Activated CD4-positive, alpha-beta T cell treated with anti-CD3 and anti-CD28 coated beads for 36 hours (primary cell): ENCODE measurements around the gene SLITRK4. TPM values are rescaled to one million over a fixed set of nuclear protein-coding genes. Genes with fewer than 3 reads are reported as not detected.

Experiments used
- ATAC-seq: fragments of 200-7000 bp; cut with Tn5 transposase; one replicate; pipeline ENCODE4 v1.10.0; 2021; ENCODE audit warnings: mild to moderate bottlenecking, moderate library complexity
- CTCF ChIA-PET: fragments of 350-600 bp; sonication (Branson Sonifier 250); formaldehyde crosslinking; loops from one replicate; lab custom pipeline; 2021; ENCODE audit warnings: antibody characterized with exemption; lab: Charles Lee
- POLR2A ChIA-PET: fragments of 350-600 bp; sonication (Branson Sonifier 250); formaldehyde crosslinking; loops from one replicate; lab custom pipeline; 2021; ENCODE audit warnings: antibody characterized with exemption, inconsistent platforms; lab: Charles Lee
- DNase-seq: peaks from one replicate; pipeline ENCODE4 v3.0.0-alpha.2; 2020
- H3K27ac Mint-ChIP-seq: one replicate; pipeline ENCODE4 v1.8.0; 2021; ENCODE audit warnings: mixed read lengths
- H3K27me3 Mint-ChIP-seq: one replicate; pipeline ENCODE4 v1.8.0; 2021; ENCODE audit warnings: mixed read lengths
- H3K36me3 Mint-ChIP-seq: one replicate; pipeline ENCODE4 v1.8.0; 2021; ENCODE audit warnings: low read depth, mixed read lengths
- H3K4me1 Mint-ChIP-seq: one replicate; pipeline ENCODE4 v1.8.0; 2021; ENCODE audit warnings: mixed read lengths
- H3K4me3 Mint-ChIP-seq: one replicate; pipeline ENCODE4 v1.8.0; 2021; ENCODE audit warnings: mild to moderate bottlenecking, moderate library complexity, mixed read lengths
- H3K9me3 Mint-ChIP-seq: one replicate; pipeline ENCODE4 v1.8.0; 2021; ENCODE audit warnings: low read depth, mixed read lengths
- intact Hi-C, 2 experiments: fragments of 100-400 bp; cut with DNase I in 1 of 2; cut with micrococcal nuclease in 1 of 2; formaldehyde crosslinking; loops; one replicate each; pipeline versions ENCODE4 v1.14.2 to v1.15.1; 2022 to 2024; cut with DNase I, micrococcal nuclease
- total RNA-seq, 2 experiments: library from RNA; stranded (reverse); gene quantifications; one replicate each; pipeline ENCODE4 v1.2.3, GENCODE V29; 2021

SLITRK4 gene
- total RNA-seq, 2 experiments from 2014 or later, result not detected

DNA sequence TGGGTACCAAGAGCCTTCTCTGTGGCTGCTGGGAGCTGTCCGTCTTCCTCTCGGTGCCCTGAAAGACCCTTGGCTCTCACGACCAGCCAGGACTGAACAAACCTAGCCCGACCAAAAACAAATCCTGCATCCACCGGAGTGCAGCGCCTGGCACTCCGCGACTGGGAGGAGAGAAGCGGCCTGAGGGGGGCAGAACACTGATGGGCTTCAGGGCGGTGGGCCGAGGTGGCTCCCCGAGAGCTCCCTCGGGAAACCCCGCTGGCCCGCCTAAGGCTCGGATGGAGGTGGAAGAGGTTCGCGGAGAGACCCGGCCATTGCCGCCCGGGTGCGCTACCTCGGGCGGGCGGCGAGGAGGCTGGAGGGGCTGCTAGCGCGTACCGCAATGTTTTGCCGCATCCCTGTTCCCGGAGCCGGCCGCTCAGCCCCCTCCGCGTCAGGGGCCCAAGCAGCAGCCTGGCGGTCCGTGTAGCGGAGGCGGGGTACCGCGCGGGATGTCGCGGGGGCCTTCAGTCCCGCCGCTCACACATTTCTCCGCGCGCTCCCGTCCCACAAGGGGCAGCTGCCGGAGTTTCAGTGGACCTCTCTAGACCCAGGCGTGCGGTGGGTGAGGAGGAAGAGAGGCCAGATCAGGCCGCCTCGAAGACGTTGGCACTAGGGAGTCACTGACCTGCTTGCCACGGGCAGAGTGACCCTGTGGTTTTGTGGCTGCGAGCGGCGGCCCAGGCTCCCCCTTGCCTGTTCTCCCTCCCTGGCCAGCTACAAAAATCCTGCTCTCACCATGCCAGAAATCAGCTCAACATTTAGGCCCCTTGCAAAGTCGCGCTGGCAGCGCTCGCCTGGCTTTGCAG, 2.2 kb downstream of the SLITRK4 start:
- H3K4me1 Mint-ChIP-seq, result no peaks in the 10 kb centered on the region
- ATAC-seq (no peak), DNase-seq (no peak)
- no peak overlapping the region for H3K27ac Mint-ChIP-seq
- peaks cover 1% of the 10 kb centered on the region for H3K36me3 Mint-ChIP-seq
- peaks cover 13% of the 10 kb centered on the region for H3K27me3 Mint-ChIP-seq
- ChIA-PET CTCF (no interaction called here), POLR2A (no interaction called here)
- intact Hi-C loops, result no loop called here
- H3K9me3 Mint-ChIP-seq, result no peaks in the 10 kb centered on the region
- no peak overlapping the region for H3K4me3 Mint-ChIP-seq

DNA sequence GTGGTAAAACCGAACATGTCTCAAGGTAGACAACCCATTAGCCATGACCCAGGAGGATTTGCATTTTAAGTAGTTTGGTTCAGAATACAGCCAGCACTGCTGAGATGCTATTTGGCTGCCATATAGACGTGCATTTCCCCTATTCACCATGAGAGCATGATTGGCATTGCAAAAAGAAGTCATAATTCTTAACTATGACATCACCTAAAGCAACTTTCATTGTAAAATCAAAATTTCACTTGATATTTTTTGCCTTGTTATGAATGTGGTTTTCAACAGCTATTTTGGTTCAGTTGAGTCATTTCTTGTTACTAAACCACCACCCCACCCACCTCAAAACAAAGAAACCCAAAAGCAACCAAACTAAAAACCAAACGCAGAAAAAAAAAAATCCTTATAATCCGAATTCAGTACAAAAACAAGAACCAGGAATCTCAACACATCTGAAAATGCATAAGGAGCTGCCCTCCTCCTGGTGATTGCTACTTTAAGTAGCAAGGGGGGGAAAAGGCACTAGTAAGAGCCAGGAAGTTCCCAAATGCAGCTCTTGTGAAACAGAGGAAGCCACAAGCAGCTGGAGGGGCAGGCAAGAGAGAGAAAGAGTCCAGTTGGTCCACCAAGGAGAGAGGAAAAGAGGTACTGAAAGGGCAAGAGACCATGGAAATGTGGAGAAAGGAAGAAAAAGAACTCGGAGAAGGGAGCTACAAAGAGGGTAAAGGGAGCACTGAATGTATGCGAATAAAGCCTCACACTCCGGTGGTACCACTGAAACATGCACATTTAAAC, 3.1 kb downstream of the SLITRK4 start:
- no peak overlapping the region for H3K27ac Mint-ChIP-seq

GRCh38 chrX:143623657-143624056, 12.2 kb downstream of the SLITRK4 start:
- POLR2A ChIA-PET, result no interaction called here
- no peak for ATAC-seq
- H3K27me3 Mint-ChIP-seq, result no peaks in the 10 kb centered on the region
- H3K4me1 Mint-ChIP-seq, result no peaks in the 10 kb centered on the region
- intact Hi-C loops, result no loop called here
- no peaks in the 10 kb centered on the region for H3K9me3 Mint-ChIP-seq
- no peak overlapping the region for H3K4me3 Mint-ChIP-seq
- DNase-seq, result no peak
- H3K36me3 Mint-ChIP-seq, result no peaks in the 10 kb centered on the region
- no peak overlapping the region for H3K27ac Mint-ChIP-seq
- CTCF ChIA-PET, result no interaction called here

More for the DNA sequence above, 3.1 kb downstream of the SLITRK4 start:
- Mint-ChIP-seq H3K4me1 (no peaks in the 10 kb centered on the region), H3K9me3 (no peaks in the 10 kb centered on the region), H3K36me3 (peaks cover 1% of the 10 kb centered on the region), H3K27me3 (peaks cover 13% of the 10 kb centered on the region), H3K4me3 (no peak overlapping the region)
- DNase-seq (no peak), ATAC-seq (no peak)
- ChIA-PET CTCF (no interaction called here), POLR2A (no interaction called here)
- intact Hi-C loops, result no loop called here

DNA sequence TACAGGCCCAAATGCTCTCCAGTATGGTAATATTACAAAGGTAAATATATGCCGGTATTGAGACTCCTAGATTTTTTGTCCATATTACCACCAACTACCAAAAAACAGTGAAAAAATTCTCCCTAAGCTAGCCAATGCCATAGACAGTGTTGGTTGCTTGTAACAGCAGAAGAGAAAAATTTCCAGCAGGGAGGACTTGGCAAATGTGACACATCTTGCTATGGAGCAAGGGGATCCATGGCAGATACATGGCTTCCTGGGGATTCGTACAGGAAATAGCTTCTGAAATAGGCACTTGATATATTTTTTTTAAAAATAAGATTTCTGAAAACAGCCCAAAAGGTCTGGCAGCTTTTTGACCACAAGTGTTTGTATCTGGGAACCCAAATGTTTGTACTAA, 14.6 kb downstream of the SLITRK4 start:
- H3K4me3 Mint-ChIP-seq, result no peak overlapping the region
- ATAC-seq (no peak), DNase-seq (no peak)
- intact Hi-C loops, result no loop called here
- no peaks in the 10 kb centered on the region for H3K36me3 Mint-ChIP-seq
- no peaks in the 10 kb centered on the region for H3K4me1 Mint-ChIP-seq
- H3K27ac Mint-ChIP-seq, result no peak overlapping the region
- H3K27me3 Mint-ChIP-seq, result no peaks in the 10 kb centered on the region
- no peaks in the 10 kb centered on the region for H3K9me3 Mint-ChIP-seq
- ChIA-PET CTCF (no interaction called here), POLR2A (no interaction called here)

DNA sequence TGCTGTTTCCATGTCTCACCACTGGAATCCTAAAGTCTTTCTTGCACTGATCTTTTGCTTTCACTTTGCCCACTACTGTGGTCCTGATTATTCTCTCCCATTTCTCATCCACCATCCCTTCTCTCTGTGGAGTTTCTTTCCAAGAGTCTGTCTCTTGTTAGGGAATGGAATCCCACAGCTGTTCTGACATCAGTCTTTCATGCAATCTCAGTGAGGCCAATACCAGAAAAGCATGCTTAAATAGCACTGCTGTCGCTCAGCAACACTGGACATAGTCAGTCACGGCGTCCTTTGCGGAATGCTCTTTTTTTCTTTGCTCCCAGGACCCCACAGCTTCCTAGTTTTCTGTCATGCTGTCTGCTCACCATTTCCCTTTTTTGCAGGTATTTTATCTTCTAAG, 20.1 kb downstream of the SLITRK4 start:
- H3K27me3 Mint-ChIP-seq, result no peaks in the 10 kb centered on the region
- POLR2A ChIA-PET, result no interaction called here
- no peak for DNase-seq
- CTCF ChIA-PET, result no interaction called here
- H3K27ac Mint-ChIP-seq, result no peak overlapping the region
- ATAC-seq, result no peak
- H3K4me1 Mint-ChIP-seq, result no peaks in the 10 kb centered on the region
- H3K36me3 Mint-ChIP-seq, result no peaks in the 10 kb centered on the region
- peaks cover 2% of the 10 kb centered on the region for H3K9me3 Mint-ChIP-seq
- intact Hi-C loops, result no loop called here
- H3K4me3 Mint-ChIP-seq, result no peak overlapping the region

DNA sequence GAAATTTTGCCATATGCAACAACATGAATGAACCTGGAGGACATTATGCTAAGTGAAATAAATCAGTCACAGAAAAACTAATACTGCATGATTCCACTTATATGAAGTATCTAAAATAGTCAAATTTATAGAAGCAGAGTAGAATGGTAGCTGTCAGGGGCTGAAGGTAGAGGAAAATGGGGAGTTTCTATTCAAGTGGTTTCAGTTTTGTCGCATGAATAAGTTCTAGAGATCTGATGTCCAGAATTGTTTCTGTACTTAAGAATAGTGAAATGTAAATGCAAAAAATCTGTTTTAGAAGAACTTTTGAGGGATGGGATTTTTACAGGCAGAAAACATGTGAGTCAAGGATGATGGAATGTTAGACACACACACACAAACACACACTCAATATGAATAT, 34.1 kb downstream of the SLITRK4 start:
- intact Hi-C loops, result no loop called here
- H3K36me3 Mint-ChIP-seq, result no peaks in the 10 kb centered on the region
- H3K27me3 Mint-ChIP-seq, result no peaks in the 10 kb centered on the region
- no peaks in the 10 kb centered on the region for H3K4me1 Mint-ChIP-seq
- ChIA-PET POLR2A (no interaction called here), CTCF (no interaction called here)
- DNase-seq, result no peak
- H3K4me3 Mint-ChIP-seq, result no peak overlapping the region
- peaks cover 2% of the 10 kb centered on the region for H3K9me3 Mint-ChIP-seq
- ATAC-seq, result no peak
- no peak overlapping the region for H3K27ac Mint-ChIP-seq

GRCh38 chrX:143581240-143581639, 54.7 kb downstream of the SLITRK4 start:
- intact Hi-C loops, result no loop called here
- Mint-ChIP-seq H3K36me3 (no peaks in the 10 kb centered on the region), H3K4me3 (no peak overlapping the region), H3K4me1 (no peaks in the 10 kb centered on the region), H3K27me3 (no peaks in the 10 kb centered on the region), H3K9me3 (peaks cover 6% of the 10 kb centered on the region), H3K27ac (no peak overlapping the region)
- ChIA-PET CTCF (no interaction called here), POLR2A (no interaction called here)
- ATAC-seq (no peak), DNase-seq (no peak)

- H3K4me1 Mint-ChIP-seq, result no peaks in the 10 kb centered on the region
- H3K27me3 Mint-ChIP-seq, result no peaks in the 10 kb centered on the region
- DNase-seq, result no peak
- POLR2A ChIA-PET, result no interaction called here
- H3K9me3 Mint-ChIP-seq, result peaks cover 6% of the 10 kb centered on the region
- H3K4me3 Mint-ChIP-seq, result no peak overlapping the region
- CTCF ChIA-PET, result no interaction called here
- H3K36me3 Mint-ChIP-seq, result no peaks in the 10 kb centered on the region
- intact Hi-C loops, result no loop called here
- no peak overlapping the region for H3K27ac Mint-ChIP-seq
- no peak for ATAC-seq
Observed at GRCh38 chrX:143580266-143580665, 55.6 kb downstream of the SLITRK4 start.

Other genes with a start within 250 kb of the SLITRK4 start
- gene SPANXN3, start 118.6 kb downstream of the SLITRK4 start, total RNA-seq, result not detected
- not detected for gene SPANXN2, start 84.7 kb upstream of the SLITRK4 start, total RNA-seq
- gene UBE2NL, start 248.0 kb upstream of the SLITRK4 start, total RNA-seq, result not detected